ENCODE measurements around the gene ADAM23. TPM values are rescaled to one million over a fixed set of nuclear protein-coding genes. Genes with fewer than 3 reads are reported as not detected.

ADAM23 gene
- polyA plus RNA-seq, 1 donor (not counting 4 experiments of a cell fraction or from before 2014, with no cell fraction given) = 1.3 TPM

GRCh38 chr2:206482123-206482522, 38.8 kb downstream of the ADAM23 start:
- no peak overlapping the region for H3K4me2 ChIP-seq (ENCODE audit: control insufficient read depth, extremely low read depth, insufficient read depth, low read depth, low read length)
- H3K9me1 ChIP-seq (ENCODE audit: control insufficient read depth, extremely low read depth, insufficient read depth, low read length) = no peaks in the 10 kb centered on the region
- DNase-seq (ENCODE audit: low read depth, low spot score) (no peak), FAIRE-seq (no peak)
- no peak overlapping the region for H3K9ac ChIP-seq (ENCODE audit: control insufficient read depth, extremely low read depth, insufficient read depth, low read length)
- no peak overlapping the region for H3K4me3 ChIP-seq (ENCODE audit: control insufficient read depth in 2 of 3, extremely low read depth in 1 of 3, insufficient read depth in 2 of 3, low read depth in 1 of 3, low read length in 3 of 3)
- peaks cover 5% of the 10 kb centered on the region for H3K4me1 ChIP-seq (ENCODE audit: control insufficient read depth, extremely low read depth, insufficient read depth, low read length)
- H3K36me3 ChIP-seq (ENCODE audit: control insufficient read depth in 2 of 2, extremely low read depth in 1 of 2, insufficient read depth in 2 of 2, low read length in 2 of 2) = no peaks in the 10 kb centered on the region
- H4K20me1 ChIP-seq (ENCODE audit: control insufficient read depth, extremely low read depth, insufficient read depth, low read length) = no peaks in the 10 kb centered on the region
- dilution Hi-C loops (cut with MboI; ENCODE audit: extremely low pct_ligation_motif_present, low sequenced_read_pairs) = no loop called here
- no peak overlapping the region for H2AFZ ChIP-seq (ENCODE audit: control insufficient read depth, low read length)
- no peaks in the 10 kb centered on the region for H3K79me2 ChIP-seq (ENCODE audit: control insufficient read depth, insufficient read depth, low read length)
- TF ChIP-seq EZH2 (IDR thresholded peaks at IDR 0.05; ENCODE audit: low read length) (no peak), CTCF (optimal IDR thresholded peaks at IDR 0.05 in 1 of 3, IDR thresholded peaks at IDR 0.05 in 1 of 3, conservative IDR thresholded peaks at IDR 0.05 in 1 of 3; ENCODE audit: extremely low read depth in 1 of 3, insufficient read depth in 2 of 3, low read length in 3 of 3) (no peak)
- no peak overlapping the region for H3K27ac ChIP-seq (ENCODE audit: control insufficient read depth, insufficient read depth, low read length)
- H3K27me3 ChIP-seq (ENCODE audit: control insufficient read depth, extremely low read depth, insufficient read depth, low read length) = no peaks in the 10 kb centered on the region
- H3K9me3 ChIP-seq (ENCODE audit: control insufficient read depth, low read depth, low read length) = no peaks in the 10 kb centered on the region

GRCh38 chr2:206482633-206483032, 39.3 kb downstream of the ADAM23 start:
- Histone ChIP-seq H2AFZ (ENCODE audit: control insufficient read depth, low read length) (no peak overlapping the region), H3K27ac (ENCODE audit: control insufficient read depth, insufficient read depth, low read length) (no peak overlapping the region), H3K9ac (ENCODE audit: control insufficient read depth, extremely low read depth, insufficient read depth, low read length) (no peak overlapping the region), H3K9me1 (ENCODE audit: control insufficient read depth, extremely low read depth, insufficient read depth, low read length) (no peaks in the 10 kb centered on the region), H3K4me2 (ENCODE audit: control insufficient read depth, extremely low read depth, insufficient read depth, low read depth, low read length) (no peak overlapping the region), H3K4me1 (ENCODE audit: control insufficient read depth, extremely low read depth, insufficient read depth, low read length) (no peaks in the 10 kb centered on the region), H4K20me1 (ENCODE audit: control insufficient read depth, extremely low read depth, insufficient read depth, low read length) (no peaks in the 10 kb centered on the region), H3K27me3 (ENCODE audit: control insufficient read depth, extremely low read depth, insufficient read depth, low read length) (no peaks in the 10 kb centered on the region), H3K9me3 (ENCODE audit: control insufficient read depth, low read depth, low read length) (no peaks in the 10 kb centered on the region), H3K36me3 (ENCODE audit: control insufficient read depth in 2 of 2, extremely low read depth in 1 of 2, insufficient read depth in 2 of 2, low read length in 2 of 2) (no peaks in the 10 kb centered on the region), H3K79me2 (ENCODE audit: control insufficient read depth, insufficient read depth, low read length) (no peaks in the 10 kb centered on the region), H3K4me3 (ENCODE audit: control insufficient read depth in 2 of 3, extremely low read depth in 1 of 3, insufficient read depth in 2 of 3, low read depth in 1 of 3, low read length in 3 of 3) (no peak overlapping the region)
- dilution Hi-C loops (cut with MboI; ENCODE audit: extremely low pct_ligation_motif_present, low sequenced_read_pairs) = no loop called here
- DNase-seq (ENCODE audit: low read depth, low spot score) (no peak), FAIRE-seq (no peak)
- TF ChIP-seq CTCF (optimal IDR thresholded peaks at IDR 0.05 in 1 of 3, IDR thresholded peaks at IDR 0.05 in 1 of 3, conservative IDR thresholded peaks at IDR 0.05 in 1 of 3; ENCODE audit: extremely low read depth in 1 of 3, insufficient read depth in 2 of 3, low read length in 3 of 3) = no peak
- TF ChIP-seq EZH2 (IDR thresholded peaks at IDR 0.05; ENCODE audit: low read length) = no peak

Measured in keratinocyte (primary cell).